ENCODE results near the gene JPH4.

Gene JPH4

DNA sequence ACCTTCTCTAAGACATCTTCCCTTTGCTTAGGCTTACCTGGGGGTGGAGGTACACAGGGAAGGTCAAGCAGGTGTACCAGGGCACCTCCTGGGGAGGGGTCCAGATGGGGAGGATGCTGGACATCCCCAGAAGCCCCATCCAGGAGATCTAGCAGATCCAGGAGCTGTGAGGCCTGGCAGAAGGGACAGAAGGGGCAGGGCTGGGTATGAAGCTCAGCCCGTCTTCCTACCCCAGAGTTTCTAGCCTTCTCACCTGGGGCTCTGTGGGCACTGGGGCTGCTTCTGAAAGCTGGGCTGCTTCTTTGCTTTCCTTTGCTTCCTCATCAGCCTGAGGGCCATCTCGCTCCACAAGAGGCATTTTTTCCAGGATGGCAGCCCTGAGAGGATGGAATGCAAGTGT is 17.3 kb downstream of the JPH4 start:
- no peak for TF ChIP-seq CTCF (IDR thresholded peaks at IDR 0.05)
- TF ChIP-seq ZFX (IDR thresholded peaks at IDR 0.05; ENCODE audit: borderline replicate concordance): no peak
- H3K27ac ChIP-seq: peak overlapping the region; percentile 23; the same call in 1 of the 2 replicates

DNA sequence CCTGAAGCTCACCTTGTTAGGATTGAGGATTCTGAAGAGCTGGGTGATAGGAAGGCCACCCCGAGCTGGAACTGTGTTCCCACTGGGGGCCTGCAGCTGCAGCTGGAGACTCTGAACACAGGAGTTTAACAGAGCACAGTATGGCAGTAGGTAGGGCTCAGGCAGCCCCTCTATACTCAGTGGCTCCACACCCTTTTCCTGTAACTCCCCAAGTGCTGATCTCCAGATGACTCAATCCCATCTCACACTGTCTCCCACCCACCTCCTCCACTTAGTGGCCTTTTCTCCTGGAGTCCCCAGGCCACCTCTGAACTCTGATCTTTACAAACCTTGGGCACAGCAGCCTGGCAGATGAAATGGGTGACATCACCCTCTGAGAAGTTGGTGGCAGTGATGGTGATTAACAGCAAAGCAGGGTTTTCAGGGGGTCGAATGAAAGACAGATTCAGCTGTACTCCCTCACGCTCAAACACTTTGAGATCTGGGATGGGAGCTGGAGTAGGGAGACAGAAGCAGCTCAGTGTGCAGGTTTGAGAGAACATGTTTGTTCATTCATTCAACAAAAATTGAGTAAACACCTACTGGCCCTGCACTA is 18.6 kb downstream of the JPH4 start:
- no peak overlapping the region for H3K27ac ChIP-seq
- TF ChIP-seq CTCF (IDR thresholded peaks at IDR 0.05) (no peak), ZFX (IDR thresholded peaks at IDR 0.05; ENCODE audit: borderline replicate concordance) (no peak)

- peak; percentile 95 for TF ChIP-seq CTCF (IDR thresholded peaks at IDR 0.05)
- TF ChIP-seq ZFX (IDR thresholded peaks at IDR 0.05; ENCODE audit: borderline replicate concordance): no peak
- H3K27ac ChIP-seq: 0 out of 2 replicates have a peak overlapping the region, but pooled peaks have one; percentile 88
These were observed 19.3 kb downstream of the JPH4 start for GRCh38 chr14:23559010-23559925.

DNA sequence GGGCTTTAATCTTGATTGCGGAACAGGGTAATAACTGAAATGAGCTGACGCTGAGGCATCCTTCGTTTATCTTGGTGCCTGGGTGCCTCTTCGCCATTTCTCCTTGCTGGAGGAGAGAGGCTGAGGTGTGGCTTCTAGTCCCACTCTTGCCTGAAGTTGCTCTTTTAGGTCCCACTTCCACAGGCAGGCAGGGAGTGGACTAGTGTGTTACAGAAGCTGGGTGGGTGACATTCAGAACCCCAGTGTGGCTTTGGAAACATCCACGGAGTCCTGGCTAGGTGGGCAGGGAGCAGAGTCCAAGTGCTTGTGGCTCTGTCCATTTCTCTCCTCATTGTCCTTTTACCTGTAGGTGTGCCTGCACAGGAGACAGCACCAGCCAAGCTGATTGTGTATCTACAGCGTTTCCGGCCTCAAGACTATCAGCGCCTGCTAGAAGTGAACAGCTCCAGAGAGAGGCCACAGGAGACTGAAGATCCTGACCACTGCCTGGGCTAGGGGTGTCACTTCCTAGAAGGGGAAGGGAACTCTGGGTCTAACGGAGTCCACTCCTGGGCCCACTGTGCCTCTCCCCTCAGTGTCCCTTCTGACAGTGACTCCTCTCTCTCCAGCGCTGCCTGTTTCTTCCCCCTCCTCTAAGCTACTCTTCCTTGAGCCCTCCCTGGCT is 20.1 kb downstream of the JPH4 start:
- TF ChIP-seq ZFX (IDR thresholded peaks at IDR 0.05; ENCODE audit: borderline replicate concordance) (no peak), CTCF (IDR thresholded peaks at IDR 0.05) (no peak)
- peak overlapping the region; percentile 88; the same call in 1 of the 2 replicates for H3K27ac ChIP-seq

- TF ChIP-seq ZFX (IDR thresholded peaks at IDR 0.05; ENCODE audit: borderline replicate concordance) (no peak), CTCF (IDR thresholded peaks at IDR 0.05) (no peak)
- peak overlapping the region; percentile 88 for H3K27ac ChIP-seq
These were observed 20.6 kb downstream of the JPH4 start for GRCh38 chr14:23557946-23558345.

GRCh38 chr14:23557521-23557920 is 21.1 kb downstream of the JPH4 start:
- H3K27ac ChIP-seq: peak overlapping the region; percentile 88
- no peak for TF ChIP-seq CTCF (IDR thresholded peaks at IDR 0.05)
- no peak for TF ChIP-seq ZFX (IDR thresholded peaks at IDR 0.05; ENCODE audit: borderline replicate concordance)
